COLO668 (cell line): ENCODE data around the gene MB.

ENCODE experiments used
- DNase-seq: peaks from one replicate; lab custom pipeline; 2025; ENCODE audit not compliant: unreplicated experiment; lab: John Stamatoyannopoulos, UW

MB gene

DNA sequence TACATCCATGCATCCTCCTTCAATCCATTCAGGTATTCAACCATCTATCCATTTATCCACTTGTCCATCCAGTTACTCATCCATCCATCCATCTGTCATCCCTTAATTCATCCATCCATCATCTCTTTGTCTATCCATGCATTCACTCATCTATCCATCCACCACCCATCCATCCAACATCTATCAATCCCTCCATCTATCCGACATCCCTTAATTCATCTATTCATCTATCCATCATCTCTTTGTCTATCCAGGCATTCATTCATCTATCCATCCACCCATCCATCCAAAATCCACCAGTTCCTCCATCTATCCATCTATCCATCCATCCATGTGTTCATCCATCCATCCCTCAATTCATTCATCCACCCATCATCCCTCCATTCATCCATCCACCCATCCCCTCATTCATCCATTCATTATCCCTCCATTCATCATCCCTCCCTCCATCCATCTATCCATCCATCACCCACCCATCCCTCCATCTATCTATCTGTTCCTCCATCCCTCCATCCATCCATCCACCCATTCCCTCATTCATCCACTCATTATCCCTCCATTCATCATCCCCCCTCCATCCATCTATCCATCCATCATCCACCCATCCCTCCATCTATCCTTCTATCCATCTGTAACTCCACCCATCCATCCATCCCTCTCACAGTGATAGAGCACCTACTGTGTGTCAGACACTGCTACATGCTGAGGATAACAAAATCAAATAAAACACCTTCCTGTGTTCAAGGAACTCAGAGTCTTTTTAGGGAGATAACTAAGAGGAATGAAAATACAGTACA, 1.5 kb upstream of the MB start:
- DNase-seq, result no peak

DNA sequence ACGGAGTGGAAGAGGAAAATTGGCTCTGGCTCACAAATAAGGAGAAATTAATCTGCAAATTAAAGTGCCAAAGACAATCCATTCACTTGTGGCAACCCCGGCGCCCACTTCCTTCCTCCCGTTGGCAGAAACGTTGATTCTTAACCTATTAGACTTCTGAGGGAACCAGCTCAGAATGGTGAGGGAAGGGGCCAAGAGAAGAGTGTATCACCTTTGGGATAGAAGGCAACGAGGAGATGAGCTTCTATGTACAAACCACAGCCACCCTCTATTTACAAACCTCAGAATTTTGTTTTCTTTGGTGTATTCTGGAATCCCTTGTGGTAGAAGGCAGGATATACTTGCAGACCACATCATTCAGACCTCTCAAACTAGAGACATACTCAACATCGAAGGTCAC, 1.1 kb downstream of the MB start:
- no peak for DNase-seq

DNA sequence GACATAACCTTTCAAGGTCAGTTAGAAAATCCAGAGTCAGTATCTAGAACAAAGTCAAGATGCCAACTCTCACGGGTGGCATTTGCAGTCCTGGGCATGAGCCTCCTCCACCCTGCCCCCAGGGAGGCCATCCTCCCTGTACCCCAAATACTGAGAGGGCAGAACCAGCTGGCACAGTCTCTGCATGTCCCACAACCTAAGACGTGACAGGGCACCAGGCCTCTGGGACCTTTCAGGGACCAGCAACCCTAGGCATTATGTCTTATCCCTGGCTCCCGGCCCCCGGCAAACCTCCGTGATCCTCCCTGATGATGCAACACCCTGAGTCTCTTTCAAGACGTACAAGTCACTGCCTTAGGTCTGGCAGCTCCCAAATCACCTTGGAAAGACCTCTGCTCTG, 2.0 kb downstream of the MB start:
- no peak for DNase-seq

DNA sequence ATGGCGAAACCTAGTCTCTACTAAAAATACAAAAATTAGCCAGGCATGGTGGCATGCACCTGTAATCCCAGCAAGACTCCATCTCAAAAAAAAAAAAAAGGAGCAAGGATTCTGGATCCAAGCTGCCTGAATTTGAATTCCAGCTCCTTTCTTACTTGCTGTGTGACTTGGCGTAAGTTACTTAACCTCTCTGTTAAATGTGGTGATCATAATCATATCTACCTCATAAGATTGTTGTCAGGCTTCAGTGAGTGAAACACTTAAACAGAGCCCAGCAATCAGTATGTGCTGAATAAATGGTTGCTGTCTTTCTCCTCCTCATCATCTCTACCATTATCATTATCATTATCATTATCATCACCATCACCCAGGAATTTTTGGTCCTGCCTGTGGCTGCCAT, 2.7 kb downstream of the MB start:
- DNase-seq, result no peak

DNA sequence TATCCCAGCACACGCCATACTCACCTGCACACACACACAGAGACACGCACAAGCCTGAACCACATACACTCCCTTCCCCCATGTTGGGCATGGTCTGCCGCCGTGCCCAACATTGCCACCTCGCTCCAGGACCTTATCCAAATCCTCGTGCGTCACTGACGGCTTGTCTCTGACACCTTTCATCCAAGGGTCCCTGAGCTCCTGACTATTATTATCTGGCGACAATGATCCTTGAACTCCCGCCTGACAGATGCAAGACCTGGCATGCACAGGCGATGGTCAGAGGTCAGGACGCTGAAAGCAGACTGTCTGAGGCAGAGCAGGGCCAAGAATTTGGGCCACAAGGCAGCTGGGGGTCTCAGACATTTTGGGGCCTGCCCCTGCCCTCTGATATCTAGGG, 4.2 kb downstream of the MB start:
- DNase-seq, result no peak

DNA sequence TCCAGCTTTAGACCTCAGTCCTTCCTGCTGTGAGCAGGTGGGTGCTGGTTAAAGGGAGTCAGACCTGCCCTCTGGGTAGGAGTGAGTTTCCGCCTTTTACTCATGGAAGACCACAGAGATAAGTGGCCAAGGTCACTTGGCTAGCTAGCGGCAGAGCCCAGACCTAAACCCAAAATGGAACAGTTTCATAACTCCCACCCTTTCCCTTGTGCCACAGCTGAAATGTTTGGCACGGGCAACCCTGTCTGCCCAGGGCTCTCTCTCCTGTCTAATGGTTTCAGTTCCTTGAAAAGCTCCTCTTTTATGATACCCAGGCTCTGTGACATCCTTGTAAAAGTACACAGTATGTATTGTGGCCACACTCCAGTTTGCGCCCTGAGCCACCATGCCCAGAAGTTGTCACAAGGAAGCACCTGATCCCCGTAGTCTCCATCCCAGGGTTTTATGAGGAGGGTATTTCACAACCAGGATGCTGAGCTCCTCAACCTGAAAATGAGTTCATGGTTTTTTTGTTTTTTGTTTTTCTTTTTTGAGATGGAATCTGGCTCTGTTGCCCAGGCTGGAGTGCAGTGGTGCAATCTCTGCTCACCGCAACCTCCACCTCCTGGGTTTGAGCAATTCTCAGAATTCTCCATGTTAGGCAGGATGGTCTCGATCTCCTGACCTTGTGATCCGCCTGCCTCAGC, 5.1 kb downstream of the MB start:
- DNase-seq, result no peak

DNA sequence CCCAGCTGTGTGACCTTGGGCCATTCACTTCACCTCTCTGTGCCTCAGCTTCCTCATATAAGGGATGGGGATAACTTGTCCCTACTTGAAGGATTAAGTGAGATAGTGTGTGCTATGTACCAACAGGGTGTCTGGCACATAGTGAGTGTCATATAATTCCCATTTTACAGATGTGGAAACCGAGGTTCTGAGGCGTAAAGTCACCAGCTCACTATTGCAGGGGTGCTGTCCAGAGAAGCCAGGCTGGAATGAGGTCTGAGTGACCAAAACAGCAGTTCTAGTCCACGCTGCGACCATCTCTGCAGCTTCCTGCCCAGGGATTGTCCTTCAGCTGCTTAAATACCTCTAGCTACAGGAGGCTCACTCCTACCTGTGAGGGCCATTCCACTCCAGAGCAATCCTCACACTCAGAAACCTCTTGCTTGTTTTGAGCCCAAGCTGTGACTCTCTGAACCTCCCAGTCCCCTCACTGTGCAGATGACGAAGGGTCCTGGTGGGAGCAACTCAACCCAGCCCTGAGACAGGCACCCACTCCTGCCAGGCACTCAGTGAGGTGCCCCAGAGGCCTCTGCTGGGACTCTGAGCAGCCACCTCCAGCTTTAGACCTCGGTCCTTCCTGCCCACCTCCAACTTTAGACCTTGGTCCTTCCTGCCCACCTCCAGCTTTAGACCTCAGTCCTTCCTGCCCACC, 5.8 kb downstream of the MB start:
- no peak for DNase-seq

DNA sequence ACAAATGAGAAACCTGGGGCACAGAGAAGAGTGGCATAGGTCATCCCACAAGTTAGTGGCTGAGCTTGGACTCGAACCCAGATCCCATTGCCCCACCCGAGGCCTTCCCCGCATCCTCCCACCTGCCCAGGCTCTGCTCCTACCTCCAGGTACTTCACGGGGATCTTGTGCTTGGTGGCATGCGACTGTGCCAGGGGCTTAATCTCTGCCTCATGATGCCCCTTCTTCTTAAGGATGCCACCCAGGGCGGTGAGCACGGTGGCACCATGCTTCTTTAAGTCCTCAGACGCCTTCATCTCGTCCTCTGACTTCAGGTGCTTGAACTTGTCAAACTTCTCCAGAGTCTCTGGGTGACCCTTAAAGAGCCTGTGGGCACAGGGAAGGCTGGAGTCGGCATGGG, 6.4 kb downstream of the MB start:
- no peak for DNase-seq

DNA sequence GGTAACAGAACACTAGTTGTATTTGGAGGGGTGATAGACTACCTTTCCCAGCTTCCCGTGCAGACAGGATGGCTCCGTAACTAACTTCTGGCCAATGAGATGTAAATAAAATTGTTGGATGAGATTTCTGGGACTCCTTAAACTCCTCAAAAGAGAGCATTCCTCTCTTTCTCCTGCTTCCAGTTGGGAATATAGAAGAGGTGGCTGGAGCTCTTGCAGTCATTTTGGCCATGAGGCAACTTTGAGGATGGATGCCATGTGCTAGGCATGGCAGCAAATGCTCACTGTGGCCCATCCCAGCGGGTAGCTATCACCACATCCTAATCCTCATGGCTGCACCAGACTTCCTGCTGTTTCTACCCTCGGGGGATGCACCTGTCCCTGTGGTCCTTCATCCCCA, 7.4 kb downstream of the MB start:
- no peak for DNase-seq

DNA sequence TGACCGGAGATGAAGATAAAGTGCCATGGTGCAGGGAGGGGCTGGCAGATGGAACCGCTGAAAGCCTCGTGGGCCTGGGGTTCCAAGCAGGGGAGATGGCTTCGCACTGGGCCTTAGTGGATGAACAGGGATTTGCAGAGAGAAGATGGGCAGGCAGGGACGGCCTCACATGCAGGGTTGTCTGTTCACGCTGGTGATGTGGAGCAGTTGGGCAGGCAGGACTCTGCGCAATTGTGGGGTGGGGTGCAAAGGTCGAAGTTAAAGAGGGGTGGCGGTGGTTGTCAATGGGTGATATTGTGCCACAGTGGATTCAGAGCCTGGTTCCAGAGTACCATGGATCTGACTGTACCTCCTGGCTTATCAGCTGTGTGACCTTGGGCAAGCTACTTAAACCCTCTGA, 7.9 kb downstream of the MB start:
- DNase-seq, result no peak

DNA sequence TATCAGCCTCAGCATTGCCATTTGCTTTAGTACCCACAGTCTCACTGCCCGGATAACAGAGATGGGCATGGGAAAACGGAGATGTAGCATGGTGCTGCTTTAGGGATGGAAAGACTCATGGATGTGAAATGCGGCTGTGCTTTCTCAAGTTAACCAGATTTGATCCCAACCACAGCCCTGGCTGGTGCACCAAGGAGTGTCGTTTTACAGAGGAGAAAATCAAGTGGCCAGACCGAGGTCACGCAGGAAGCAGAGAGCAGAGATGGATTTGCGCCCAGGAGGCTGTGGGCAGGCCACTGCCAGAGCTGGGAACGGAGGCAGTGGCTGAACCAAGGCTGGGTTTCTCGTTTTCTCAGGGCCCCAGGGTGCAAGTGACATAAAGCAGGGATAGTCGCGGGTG, 9.0 kb downstream of the MB start:
- DNase-seq, result no peak

DNA sequence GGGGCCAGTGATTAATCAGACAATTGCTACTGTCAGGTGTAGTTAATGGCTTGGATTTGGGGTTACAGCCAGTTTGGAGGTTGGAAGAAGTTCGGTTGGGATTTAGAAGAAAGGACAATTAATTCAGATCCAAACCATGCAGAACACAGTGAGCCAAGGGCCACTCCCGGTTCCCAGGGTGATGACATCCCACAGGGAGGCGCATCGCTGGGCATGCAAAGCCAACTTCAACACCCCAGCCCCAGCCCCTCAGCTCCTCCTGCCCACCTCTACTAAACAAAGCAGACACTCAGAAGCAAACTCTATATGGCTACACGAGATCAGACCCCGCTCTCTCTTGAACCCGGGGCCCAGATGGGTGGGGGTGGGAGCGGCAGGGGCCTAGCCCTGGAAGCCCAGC, 10.2 kb downstream of the MB start:
- no peak for DNase-seq

DNA sequence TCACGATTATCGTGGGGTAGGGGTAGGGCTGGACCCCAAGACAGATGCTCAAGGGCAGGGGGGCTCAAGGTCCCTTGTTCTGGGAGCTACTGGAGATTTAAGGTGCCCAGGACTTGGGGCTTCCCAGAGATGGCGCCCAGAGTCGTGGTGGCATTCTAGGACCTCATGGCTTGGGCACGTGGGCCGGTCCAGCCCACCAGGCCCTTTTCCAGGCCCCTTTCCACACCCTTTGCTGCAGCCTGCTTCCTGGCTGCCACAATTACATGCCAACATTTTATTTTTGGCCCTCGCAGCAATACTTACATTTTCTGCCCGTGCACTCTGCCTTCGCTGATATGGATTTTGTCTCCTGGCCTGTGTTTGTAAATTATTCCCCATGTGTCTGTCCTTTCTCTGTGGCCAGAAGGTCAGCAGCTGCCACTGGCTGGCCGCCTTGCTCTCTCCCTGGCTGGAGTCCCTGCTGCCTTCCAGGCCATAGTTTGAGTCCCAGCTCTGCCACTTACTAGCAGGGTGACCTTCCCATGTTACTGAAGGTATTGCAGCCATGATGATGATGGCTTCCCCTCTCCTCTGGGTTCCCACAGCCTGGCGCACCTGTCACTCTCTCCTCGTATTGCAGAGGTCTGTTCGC, 11.2 kb downstream of the MB start:
- DNase-seq, result no peak

DNA sequence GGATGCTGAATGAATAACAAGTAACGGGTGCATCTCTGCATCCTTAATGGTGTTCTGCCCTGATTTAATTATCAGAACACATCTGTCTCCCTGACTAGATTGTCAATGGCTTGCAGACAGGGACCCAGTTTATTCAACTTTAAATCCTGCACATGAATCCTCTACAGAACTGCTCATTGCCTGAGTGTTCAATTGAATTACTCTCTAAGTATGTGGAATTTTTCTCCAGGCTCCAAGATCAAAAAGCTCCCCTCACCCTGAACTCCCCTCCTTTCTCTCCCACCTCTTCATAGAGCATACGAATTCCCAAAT, 11.8 kb downstream of the MB start:
- no peak for DNase-seq

DNA sequence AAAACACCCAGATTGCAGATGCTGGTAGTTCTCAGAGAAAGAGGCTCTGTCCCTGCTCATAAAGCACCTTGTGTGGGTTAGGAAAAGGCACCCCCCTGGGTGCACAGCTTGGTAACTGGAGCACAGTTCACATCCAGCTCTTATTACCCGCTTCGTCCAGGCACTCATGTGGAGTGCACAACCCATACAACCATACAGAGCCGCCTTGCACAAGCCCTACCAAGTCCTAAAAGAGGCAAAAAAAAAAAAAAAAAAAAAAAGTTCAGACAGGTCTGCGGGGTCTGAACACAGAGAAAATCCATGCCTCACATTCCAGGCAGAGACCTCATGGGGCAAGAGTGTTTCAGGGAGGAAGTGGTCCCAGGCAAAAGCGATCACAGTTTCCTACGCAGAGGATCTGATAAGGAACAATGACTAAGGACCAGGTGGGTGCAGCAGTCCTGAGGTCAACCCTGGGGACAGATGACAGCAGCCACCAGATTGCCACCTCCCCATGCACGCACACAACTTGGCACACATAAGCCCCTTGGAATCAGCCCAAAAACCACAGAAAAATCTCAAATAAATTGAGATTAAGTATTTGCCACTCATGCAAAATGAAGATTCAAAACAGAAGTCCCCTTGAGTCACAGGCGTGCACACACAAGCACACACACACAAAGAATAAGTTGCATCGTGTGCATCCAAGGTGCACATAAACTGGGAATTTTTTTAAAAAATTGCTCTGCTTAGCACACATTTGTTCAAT, 12.3 kb downstream of the MB start:
- no peak for DNase-seq

DNA sequence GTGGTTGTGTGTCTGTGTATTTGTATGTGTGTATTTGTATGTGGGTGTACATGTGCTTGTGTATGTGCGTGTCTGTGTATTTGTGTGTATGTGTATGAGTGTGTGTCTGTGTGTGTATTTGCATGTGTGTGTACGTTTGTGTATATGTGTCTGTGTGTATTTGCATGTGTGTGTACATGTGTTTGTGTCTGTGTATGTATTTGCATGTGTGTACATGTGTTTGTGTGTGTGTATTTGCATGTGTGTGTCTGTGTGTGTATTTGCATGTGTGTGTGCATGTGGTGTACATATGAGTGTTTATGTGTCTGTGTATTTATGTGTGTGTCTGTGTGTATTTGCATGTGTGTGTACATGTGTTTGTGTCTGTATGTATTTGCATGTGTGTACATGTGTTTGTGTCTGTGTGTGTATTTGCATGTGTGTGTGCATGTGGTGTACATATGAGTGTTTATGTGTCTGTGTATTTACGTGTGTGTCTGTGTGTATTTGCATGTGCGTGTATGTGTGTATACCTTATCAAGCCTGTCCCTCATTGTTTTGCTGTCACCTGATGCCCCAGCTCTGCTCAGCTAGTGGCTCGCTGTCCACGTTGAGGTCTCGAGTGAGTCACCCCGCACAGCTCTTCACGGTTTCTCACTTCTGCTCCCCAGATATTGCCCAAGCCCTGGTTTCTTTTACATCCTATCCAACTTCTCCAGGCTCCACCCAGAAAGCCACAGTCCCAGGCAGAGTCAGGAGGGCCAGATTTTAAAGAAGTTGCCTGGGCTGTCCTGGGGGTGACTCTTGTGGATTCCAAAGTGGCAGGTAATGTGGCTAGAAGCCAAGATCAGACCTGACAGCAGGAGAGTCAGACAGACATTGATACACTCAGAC, 15.2 kb downstream of the MB start:
- no peak for DNase-seq

DNA sequence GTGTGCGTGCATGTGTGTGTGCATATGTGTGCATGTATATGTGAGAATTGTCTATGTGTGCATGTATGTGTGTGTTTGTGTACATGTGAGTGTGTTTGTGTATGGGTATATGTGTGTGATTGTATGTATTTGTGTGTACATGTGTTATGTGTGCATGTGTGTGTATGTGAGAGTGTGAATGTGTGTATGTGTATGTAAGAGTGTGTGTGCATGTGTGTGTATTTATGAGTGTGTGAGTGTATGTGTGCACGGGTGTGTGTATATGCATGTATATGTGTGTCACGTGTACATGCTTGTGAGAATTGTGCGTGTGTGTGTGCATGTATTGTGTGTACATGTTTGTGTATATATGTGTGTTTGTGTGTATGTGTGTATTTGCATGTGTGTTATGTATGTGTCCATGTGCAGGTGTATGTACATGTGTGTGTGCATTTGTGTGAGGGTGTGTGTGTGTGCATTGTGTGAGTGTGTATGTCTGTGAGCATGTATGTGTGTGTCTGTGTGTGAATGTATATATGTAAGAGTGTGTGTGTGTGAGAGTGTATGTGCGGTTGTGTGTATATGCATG, 16.0 kb downstream of the MB start:
- DNase-seq, result no peak

DNA sequence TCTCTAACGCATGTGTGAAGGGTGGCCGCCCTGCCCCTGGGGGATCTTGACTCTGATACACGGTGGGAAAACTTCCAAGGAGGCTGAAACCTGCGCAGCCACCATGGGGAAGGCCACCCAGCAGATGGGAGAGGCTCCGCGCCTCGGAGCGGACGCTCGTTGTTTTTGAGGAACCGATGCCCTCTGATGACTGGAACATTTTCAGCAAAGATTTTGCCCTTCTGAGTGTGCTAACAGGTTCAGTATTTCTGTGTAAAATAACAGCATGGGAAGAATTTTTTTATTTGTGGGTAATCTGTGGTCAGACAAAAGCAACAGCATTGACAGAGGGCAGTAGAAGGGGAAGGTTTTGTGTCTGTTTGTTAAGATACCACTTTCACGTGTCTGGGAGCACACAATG, 16.7 kb downstream of the MB start:
- DNase-seq, result no peak

DNA sequence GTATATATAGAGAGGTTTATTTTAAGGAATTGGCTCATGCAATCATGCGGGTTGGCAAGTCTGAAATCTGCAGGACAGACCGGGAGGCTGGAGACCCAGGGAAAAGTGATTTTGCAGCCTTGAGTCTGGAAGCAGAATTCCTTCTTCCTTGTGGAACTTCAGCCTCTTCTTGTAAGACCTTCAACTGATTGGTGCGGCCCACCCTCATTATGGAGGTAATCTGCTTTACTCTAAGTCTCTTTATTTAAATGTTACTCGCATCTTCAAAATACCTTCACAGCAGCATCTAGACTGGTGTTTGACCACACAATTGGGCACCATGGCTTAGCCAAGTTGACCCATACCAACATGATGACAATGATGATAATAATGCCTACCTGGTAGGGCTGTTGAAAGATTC, 17.8 kb downstream of the MB start:
- no peak for DNase-seq

DNA sequence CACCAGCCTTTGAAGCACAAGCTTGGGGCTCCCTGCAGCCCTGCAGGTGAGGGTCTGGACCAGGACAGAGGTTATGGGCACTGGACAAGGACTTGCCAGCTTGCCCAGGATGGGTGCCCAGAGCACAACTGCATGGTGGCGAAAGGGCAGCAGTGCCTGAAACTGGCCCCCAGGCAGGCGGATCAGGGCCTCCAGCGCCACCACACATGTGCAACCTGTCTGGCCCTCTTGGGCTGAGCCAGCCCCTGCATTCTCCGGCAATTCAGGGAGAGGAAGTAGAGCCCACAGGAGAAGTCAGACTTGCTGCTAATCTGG, 18.8 kb downstream of the MB start:
- DNase-seq, result no peak
